GM10248 (cell line): ENCODE data around the gene EDC4.

Experiments
- CTCF ChIA-PET: fragments of 300-600 bp; sonication (Branson Sonifier 250); formaldehyde crosslinking; extraction: SDS; loops from one replicate; lab custom pipeline; 2021; ENCODE audit warnings: antibody characterized with exemption; lab: Yijun Ruan, JAX
- POLR2A ChIA-PET: fragments of 350-650 bp; sonication (Branson Sonifier 250); formaldehyde crosslinking; extraction: SDS; loops from one replicate; lab custom pipeline; 2020; ENCODE audit warnings: antibody characterized with exemption; lab: Yijun Ruan, JAX
- DNase-seq: peaks from one replicate; pipeline ENCODE4 v3.0.0; 2012; ENCODE audit errors: extremely low spot score
- TF ChIP-seq, protein P1 (sequence below): IDR thresholded peaks from 2 replicates; pipeline ENCODE4 v1.5.1; 2012; ENCODE audit warnings: mild to moderate bottlenecking, low read depth; ENCODE audit errors: extremely low read depth, missing control alignments, control extremely low read depth

EDC4 gene

DNA sequence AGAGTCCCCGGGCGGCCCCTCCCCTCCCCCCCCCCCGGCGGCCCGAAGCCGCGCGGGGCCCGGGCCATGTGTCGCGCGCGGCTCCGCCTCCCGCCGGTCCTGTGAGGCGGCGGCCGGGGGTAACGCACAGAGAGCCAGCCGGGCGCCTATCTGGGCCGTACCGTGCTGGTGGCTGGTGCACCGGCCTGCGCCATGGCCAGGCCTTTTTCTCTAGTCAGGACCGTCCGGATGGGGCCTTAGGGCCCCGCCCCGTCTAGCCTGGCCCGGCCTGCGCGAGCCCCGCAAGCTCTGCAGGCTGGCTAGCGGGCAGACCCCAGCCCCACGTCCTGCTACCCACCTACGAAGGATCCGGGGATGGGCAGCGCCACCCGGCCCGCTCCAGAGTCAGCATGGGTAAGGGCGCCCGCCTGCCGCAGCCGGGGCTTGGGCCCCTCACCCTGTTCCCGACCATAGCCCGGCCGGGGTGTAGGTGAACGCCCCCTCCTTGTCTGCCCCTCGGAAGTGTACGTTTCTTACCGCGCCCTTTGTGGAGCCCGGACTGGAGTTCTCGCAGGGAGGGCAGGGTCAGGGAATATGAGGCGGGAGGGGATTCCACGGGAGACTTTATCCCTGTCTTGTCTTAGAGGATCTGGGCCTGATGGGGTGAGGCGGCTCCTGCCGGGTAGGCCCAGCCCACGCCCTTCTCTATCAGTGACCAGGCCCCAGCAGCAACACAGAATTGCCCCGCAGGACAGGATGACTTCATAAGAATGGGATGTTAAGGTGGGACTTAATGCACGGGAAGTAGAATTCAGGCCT is 25.6 kb upstream of the EDC4 start, which contains the start of gene CENPT:
Gene CENPT (minus strand): TSS at position 630 of the 798 bp plus-strand sequence. CDS start 13,834 bp downstream, outside the sequence.
- CTCF ChIA-PET: interaction anchor here (1.7 to 2.2 kb wide), 2 partner anchors 16 to 31 kb away, joined by 5 to 10 read pairs (median 5); no protein-coding TSS in a partner anchor
- peak; percentile 80 for DNase-seq
- TF ChIP-seq, protein P1, sequence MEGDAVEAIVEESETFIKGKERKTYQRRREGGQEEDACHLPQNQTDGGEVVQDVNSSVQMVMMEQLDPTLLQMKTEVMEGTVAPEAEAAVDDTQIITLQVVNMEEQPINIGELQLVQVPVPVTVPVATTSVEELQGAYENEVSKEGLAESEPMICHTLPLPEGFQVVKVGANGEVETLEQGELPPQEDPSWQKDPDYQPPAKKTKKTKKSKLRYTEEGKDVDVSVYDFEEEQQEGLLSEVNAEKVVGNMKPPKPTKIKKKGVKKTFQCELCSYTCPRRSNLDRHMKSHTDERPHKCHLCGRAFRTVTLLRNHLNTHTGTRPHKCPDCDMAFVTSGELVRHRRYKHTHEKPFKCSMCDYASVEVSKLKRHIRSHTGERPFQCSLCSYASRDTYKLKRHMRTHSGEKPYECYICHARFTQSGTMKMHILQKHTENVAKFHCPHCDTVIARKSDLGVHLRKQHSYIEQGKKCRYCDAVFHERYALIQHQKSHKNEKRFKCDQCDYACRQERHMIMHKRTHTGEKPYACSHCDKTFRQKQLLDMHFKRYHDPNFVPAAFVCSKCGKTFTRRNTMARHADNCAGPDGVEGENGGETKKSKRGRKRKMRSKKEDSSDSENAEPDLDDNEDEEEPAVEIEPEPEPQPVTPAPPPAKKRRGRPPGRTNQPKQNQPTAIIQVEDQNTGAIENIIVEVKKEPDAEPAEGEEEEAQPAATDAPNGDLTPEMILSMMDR: no peak
- POLR2A ChIA-PET: no interaction called here

DNA sequence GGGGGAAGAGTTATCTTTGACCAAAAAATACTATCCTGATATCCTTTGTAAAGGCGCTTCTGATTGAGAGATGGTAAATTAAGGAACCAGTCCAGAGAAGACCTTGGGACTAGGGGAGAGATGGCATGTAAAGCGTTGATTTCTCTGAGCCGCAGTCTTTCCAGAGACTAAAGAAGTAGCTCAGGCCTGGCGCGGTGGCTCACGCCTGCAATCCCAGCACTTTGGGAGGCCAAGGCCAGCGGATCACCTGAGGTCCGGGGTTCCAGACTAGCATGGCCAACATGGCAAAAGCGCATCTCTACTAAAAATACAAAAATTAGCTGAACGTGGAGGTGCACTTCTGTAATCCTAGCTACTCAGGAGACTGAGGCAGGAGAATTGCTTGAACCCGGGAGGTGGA is 24.7 kb upstream of the EDC4 start:
- CTCF ChIA-PET: interaction anchor here (0.6 to 2.2 kb wide), 7 partner anchors 20 to 328 kb away, joined by 3 to 10 read pairs (median 3); no protein-coding TSS in a partner anchor
- TF ChIP-seq, protein P1: no peak
- no peak for DNase-seq
- POLR2A ChIA-PET: no interaction called here

DNA sequence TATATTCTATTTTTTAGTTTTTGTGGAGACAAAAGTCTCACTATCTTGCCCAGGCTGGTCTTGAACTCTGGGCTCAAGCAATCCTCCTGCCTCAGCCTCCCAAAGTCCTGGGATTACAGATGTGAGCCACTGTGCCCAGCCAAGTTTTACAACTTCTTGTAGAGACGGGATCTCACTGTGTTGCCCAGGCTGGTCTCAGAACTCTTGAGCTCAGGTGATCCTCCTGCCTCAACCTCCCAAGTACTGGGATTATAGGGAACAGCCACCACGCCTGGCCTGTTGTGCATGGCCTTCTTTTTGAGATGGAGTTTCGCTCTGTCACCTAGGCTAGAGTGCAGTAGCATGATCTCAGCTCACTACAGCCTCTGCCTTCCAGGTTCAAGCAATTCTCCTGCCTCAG is 19.2 kb upstream of the EDC4 start:
- POLR2A ChIA-PET: no interaction called here
- TF ChIP-seq, protein P1: no peak
- CTCF ChIA-PET: interaction anchor here (1.0 to 1.9 kb wide), 2 partner anchors 14 to 30 kb away, joined by 4 to 5 read pairs; no protein-coding TSS in a partner anchor
- DNase-seq: no peak

DNA sequence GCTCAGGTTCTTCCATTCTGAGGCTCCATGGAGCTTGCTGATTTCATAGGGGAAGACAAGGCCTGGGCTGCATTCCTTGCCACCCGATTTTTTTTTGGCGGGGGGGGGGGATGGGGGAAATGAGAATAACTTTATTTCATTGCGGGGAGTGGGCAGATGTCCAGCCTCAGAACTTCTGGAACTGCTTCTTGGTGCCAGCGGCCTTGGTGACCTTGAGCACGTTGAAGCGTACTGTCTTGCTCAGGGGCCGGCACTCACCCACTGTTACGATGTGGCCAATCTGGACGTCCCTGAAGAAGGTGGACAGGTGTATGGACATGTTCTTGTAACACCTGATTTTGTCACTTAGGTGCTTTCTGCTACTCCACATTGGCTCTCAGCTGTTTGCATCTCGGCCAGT is 17.1 kb upstream of the EDC4 start:
- CTCF ChIA-PET: interaction anchor here (1.0 to 1.6 kb wide), 4 partner anchors 16 to 335 kb away, joined by 3 to 5 read pairs (median 3); no protein-coding TSS in a partner anchor

DNA sequence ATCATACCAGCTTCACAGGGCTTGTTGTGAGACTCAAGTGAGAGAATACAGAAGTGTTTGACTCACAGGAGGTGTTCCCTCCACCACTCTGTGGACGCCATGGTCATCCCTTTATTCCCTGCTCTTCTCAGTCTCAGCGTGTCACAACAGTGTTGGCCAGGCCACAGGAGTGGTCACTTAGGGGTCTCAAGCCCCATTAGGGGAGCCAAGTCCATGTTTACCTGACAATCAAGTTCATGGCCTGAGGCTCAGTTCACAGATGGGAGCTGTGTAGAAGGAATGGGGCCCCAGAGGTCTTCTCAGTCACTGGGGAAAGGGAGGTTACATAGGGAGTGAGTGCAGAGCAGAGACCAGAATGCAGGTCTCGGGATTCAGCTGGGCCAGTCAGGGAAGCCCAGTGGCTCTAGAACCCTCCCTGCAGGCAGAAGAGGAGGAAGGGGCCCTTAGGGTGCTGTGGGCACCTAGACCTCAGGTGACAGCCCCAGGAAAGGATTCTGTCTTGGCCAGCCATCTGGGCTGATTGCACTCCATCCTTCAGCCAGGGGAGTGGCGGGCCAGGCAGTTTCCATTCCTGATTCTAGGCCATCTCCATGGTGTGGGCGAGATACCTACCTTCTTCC is 15.8 kb upstream of the EDC4 start:
- CTCF ChIA-PET: interaction anchor here (1.0 to 1.5 kb wide), 5 partner anchors 11 to 184 kb away, joined by 3 to 5 read pairs (median 3); no protein-coding TSS in a partner anchor
- POLR2A ChIA-PET: interaction anchor here (1.0 kb wide), 1 partner anchor 11 kb away, joined by 3 read pairs; the partner anchor contains the start of gene NUTF2
- TF ChIP-seq, protein P1: no peak
- DNase-seq: no peak

More for the DNA sequence above, 17.1 kb upstream of the EDC4 start:
- TF ChIP-seq, protein P1: no peak
- POLR2A ChIA-PET: no interaction called here
- no peak for DNase-seq

DNA sequence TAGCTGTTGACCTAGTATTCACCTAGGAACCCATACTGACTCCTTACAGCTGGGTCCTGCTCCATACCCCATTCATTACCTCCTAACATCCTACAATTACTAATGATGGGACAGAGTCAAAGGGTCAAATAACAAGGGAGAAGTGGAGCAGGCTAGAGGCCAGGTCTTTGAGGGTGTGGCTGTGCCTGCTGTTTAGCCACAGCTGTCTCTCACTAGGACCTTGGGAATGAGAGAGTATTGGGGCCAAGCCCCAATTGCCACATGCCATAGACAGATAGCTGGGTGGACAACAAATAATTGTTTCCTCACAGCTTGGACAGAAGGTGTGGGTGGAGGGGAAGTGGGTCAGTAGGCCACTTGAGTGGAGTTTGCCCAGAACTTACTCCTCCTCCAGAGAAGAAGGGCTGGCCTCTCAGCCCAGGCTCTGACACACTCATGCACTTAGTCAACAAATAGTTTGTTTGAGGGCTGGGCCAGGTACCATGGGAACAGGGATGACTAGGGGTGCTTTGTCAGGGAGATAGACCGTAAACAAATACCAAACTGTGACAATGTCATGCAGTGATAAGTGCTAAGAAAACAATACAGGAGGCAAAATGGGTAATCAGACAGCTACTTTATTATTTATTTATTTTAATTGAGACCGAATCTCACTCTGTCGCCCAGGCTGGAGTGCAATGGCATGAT is 15.2 kb upstream of the EDC4 start:
- ChIA-PET CTCF (interaction anchor here (1.0 to 1.5 kb wide), 4 partner anchors 11 to 41 kb away, joined by 3 to 5 read pairs (median 4); no protein-coding TSS in a partner anchor), POLR2A (interaction anchor here (1.0 kb wide), 1 partner anchor 11 kb away, joined by 3 read pairs; the partner anchor contains the start of gene NUTF2)
- no peak for DNase-seq
- TF ChIP-seq, protein P1: no peak
